Thoracic aorta (tissue), 2 donors: ENCODE data around the gene NTNG1. TPM values are rescaled to one million over a fixed set of nuclear protein-coding genes. Genes with fewer than 3 reads are reported as not detected.
A peak's percentile ranks its signal among the peaks of the same experiment; 100 is the strongest.

Experiments used
- ATAC-seq: fragments of 150-250 bp; one replicate; pipeline ENCODE4 v1.8.0; 2017; ENCODE audit warnings: low read depth; ENCODE audit not compliant: insufficient number of reproducible peaks, low FRiP score
- DNase-seq: peaks from one replicate; pipeline ENCODE4 v3.0.0-alpha.2; 2020; ENCODE audit warnings: low spot score
- H3K27ac ChIP-seq, 2 donors: fragments of 200-600 bp; sonication (generic); 1 replicate in 1 of 2; 2 replicates in 1 of 2; pipeline ENCODE4 v1.5.1; 2016; ENCODE audit warnings: mild to moderate bottlenecking in 2 of 2, moderate library complexity in 2 of 2
- H3K27me3 ChIP-seq: fragments of 200-600 bp; sonication (generic); replicated peaks from 2 replicates; pipeline ENCODE4 v1.6.0; 2016; ENCODE audit warnings: mild to moderate bottlenecking; ENCODE audit not compliant: insufficient read depth
- H3K36me3 ChIP-seq: fragments of 200-600 bp; sonication (generic); one replicate; pipeline ENCODE4 v1.5.1; 2016
- H3K4me1 ChIP-seq, 2 donors: fragments of 200-600 bp; sonication (generic); 1 replicate in 1 of 2; 2 replicates in 1 of 2; pipeline versions ENCODE4 v1.5.1 to v1.6.0; 2016; ENCODE audit warnings: low read depth in 2 of 2, mild to moderate bottlenecking in 1 of 2; ENCODE audit not compliant: control insufficient read depth in 1 of 2
- H3K4me3 ChIP-seq: fragments of 200-600 bp; sonication (generic); 2 replicates; pipeline ENCODE4 v1.5.1; 2016; ENCODE audit warnings: mild to moderate bottlenecking
- H3K9me3 ChIP-seq: fragments of 200-600 bp; sonication (generic); 2 replicates; pipeline ENCODE4 v1.5.1; 2016
- total RNA-seq, 2 donors: library from RNA; depleted of rRNA; stranded (reverse); fragments of >200 nt; gene quantifications; one replicate each; pipeline versions ENCODE4 v1.1.0 to v1.2.3, GENCODE V29; 2016
- TF ChIP-seq, protein P1 (sequence below): fragments of 200-600 bp; sonication (generic); IDR thresholded peaks from one replicate; pipeline ENCODE4 v1.5.1; 2019; ENCODE audit warnings: antibody characterized with exemption

Gene NTNG1
- total RNA-seq, 2 donors from 2014 or later = 0.99 to 1.4 TPM

DNA sequence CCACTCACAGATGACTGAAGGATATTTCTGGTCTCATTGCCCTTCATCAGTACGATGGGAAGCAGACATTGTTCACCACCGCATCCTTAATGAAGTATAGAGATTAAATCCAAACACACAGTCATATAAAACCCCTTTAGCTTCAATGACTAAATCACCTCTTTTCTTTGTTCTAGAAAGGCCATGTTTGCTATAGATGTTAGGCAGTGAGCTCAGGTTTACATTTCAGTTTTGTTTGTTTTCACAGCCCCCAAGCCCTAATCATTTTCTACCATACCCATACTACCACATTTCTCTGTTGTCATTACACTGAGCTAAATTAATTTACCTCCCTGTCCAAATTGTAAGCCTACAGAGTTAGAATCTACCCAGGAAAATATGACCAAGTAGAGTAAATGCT, 385.1 kb downstream of the NTNG1 start:
- Histone ChIP-seq H3K27me3 (no peaks in the 10 kb centered on the region), H3K4me1 (no peaks in the 10 kb centered on the region), H3K4me3 (no peak overlapping the region), H3K36me3 (no peaks in the 10 kb centered on the region), H3K27ac (no peak overlapping the region), H3K9me3 (no peaks in the 10 kb centered on the region)
- DNase-seq = no peak
- no peak for ATAC-seq
- TF ChIP-seq, protein P1, sequence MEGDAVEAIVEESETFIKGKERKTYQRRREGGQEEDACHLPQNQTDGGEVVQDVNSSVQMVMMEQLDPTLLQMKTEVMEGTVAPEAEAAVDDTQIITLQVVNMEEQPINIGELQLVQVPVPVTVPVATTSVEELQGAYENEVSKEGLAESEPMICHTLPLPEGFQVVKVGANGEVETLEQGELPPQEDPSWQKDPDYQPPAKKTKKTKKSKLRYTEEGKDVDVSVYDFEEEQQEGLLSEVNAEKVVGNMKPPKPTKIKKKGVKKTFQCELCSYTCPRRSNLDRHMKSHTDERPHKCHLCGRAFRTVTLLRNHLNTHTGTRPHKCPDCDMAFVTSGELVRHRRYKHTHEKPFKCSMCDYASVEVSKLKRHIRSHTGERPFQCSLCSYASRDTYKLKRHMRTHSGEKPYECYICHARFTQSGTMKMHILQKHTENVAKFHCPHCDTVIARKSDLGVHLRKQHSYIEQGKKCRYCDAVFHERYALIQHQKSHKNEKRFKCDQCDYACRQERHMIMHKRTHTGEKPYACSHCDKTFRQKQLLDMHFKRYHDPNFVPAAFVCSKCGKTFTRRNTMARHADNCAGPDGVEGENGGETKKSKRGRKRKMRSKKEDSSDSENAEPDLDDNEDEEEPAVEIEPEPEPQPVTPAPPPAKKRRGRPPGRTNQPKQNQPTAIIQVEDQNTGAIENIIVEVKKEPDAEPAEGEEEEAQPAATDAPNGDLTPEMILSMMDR = no peak

DNA sequence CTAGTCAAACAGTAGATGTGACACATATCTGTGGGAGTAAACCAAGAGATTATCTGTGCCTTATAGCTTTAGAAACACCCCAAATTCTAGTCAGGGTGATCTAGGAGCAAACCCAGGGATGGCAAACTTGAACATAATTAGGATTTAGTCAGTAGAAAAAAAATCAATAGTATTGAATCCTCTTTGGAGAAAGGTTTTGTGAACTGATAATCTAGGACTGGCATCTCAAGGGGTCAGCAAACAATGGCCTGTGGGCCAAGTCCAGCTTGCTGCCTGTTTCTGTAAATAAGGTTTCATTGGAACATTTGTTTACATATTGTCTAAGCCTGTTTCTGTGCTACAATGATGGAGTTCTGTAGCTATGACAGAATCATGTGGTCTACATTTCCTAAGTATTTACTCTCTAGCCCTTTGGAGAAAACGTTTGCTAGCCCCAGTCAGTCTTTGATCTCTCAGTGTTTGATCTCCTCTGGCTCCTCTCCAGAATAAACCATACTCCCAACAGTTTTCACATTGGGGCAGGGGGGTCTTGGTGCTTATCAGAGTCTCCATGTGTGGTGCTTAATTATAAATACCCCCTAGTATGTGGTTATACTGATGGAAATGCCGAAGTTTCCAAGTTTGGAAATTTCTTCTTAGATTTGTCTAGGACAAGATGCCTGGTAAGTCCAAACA, 385.8 kb downstream of the NTNG1 start:
- Histone ChIP-seq H3K27me3 (no peaks in the 10 kb centered on the region), H3K4me3 (no peak overlapping the region), H3K36me3 (no peaks in the 10 kb centered on the region), H3K27ac (no peak overlapping the region), H3K9me3 (no peaks in the 10 kb centered on the region), H3K4me1 (no peaks in the 10 kb centered on the region)
- ATAC-seq = no peak
- DNase-seq = no peak
- TF ChIP-seq, protein P1 = no peak

GRCh38 chr1:107529511-107530149, 388.8 kb downstream of the NTNG1 start:
- Histone ChIP-seq H3K27me3 (no peaks in the 10 kb centered on the region), H3K4me3 (no peak overlapping the region), H3K36me3 (no peaks in the 10 kb centered on the region), H3K4me1 (no peaks in the 10 kb centered on the region), H3K9me3 (no peaks in the 10 kb centered on the region), H3K27ac (no peak overlapping the region)
- DNase-seq = no peak
- no peak for ATAC-seq
- TF ChIP-seq, protein P1 = peak; percentile 14

DNA sequence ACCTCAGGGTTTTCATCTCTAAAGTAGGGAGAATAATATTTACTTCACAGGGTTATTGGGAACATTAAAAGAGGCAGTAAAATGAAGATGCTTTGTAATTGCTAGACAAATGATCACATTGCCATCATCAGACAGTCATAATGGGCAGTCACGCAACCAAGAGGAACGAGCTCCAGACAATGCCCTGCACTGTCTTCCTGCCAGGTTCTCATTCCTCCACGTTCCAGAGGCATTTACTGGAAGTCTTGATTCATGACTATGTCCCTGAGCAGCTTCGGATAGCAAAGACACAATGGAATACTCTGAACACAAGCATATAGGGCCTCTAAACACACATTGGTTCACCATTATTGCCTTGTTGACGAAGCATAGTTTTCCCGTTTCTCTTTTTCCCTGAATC, 389.7 kb downstream of the NTNG1 start:
- Histone ChIP-seq H3K4me3 (no peak overlapping the region), H3K27ac (no peak overlapping the region), H3K9me3 (no peaks in the 10 kb centered on the region), H3K27me3 (no peaks in the 10 kb centered on the region), H3K36me3 (no peaks in the 10 kb centered on the region), H3K4me1 (no peaks in the 10 kb centered on the region)
- TF ChIP-seq, protein P1 = no peak
- ATAC-seq = no peak
- no peak for DNase-seq

DNA sequence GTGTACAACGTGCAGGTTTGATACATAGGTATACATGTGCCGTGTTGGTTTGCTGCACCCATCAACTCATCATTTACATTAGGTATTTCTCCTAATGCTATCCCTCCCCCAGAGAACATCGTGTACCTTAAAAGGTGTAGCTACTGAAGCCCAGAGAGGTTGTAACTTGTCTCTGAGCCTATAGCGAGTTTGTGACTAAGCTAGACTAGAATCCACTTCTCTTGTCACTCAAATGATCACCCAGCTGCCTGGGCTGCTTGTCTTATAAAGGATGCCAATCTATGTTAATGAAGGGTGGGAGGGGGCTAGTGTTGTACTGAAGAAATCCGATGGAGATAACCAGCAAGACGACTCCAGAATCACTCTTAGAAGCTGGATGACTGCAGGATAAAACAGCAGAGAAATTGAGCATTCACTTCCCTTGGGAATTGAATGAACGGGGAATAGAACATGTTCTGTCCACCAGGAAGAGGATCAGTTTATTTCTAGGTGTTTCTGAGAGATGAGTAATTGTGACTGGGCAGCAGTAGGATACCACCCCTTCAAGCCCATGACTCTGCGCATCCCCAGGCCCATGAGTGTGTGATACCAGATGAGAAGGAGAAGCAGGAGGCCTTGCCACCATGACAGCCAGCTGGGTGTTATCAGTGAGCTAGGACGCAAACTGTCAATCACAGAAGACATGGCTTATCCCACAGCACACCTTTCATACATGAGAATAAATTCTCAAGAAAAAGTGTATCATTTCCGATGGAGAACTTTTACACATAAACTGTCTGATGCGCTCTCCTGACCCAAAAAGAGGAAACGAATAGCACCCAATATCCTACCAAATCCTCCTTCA, 390.4 kb downstream of the NTNG1 start:
- TF ChIP-seq, protein P1 = no peak

More for the DNA sequence above, 390.4 kb downstream of the NTNG1 start:
- Histone ChIP-seq H3K27ac (no peak overlapping the region), H3K36me3 (no peaks in the 10 kb centered on the region), H3K4me1 (no peaks in the 10 kb centered on the region), H3K9me3 (no peaks in the 10 kb centered on the region), H3K27me3 (no peaks in the 10 kb centered on the region), H3K4me3 (no peak overlapping the region)
- ATAC-seq = no peak
- DNase-seq = no peak
